IPS-18c (cell line): ENCODE measurements around the gene FAAP100.

Source experiments
- H3K4me3 ChIP-seq: 2 replicates; pipeline ENCODE4 v1.7.0; 2013; ENCODE audit warnings: low read depth, mild to moderate bottlenecking, low read length, moderate library complexity; ENCODE audit not compliant: insufficient read depth
- H3K9me3 ChIP-seq: one replicate; pipeline ENCODE4 v1.6.1; 2013; ENCODE audit warnings: mild to moderate bottlenecking, low read length, moderate library complexity; ENCODE audit not compliant: control insufficient read depth, insufficient read depth

The FAAP100 gene

GRCh38 chr17:81563861-81564586 lies 11.9 kb upstream of the FAAP100 start:
- Histone ChIP-seq H3K4me3 (no peak overlapping the region), H3K9me3 (no peaks in the 10 kb centered on the region)

- Histone ChIP-seq H3K9me3 (no peaks in the 10 kb centered on the region), H3K4me3 (no peak overlapping the region)
These were observed 9.3 kb upstream of the FAAP100 start for GRCh38 chr17:81561494-81561885.

- no peak overlapping the region for H3K4me3 ChIP-seq
- no peaks in the 10 kb centered on the region for H3K9me3 ChIP-seq
These were observed 7.0 kb upstream of the FAAP100 start for GRCh38 chr17:81558941-81559806.

- no peaks in the 10 kb centered on the region for H3K9me3 ChIP-seq
These were observed 5.9 kb upstream of the FAAP100 start for GRCh38 chr17:81558115-81558468.

GRCh38 chr17:81557276-81558114 lies 5.3 kb upstream of the FAAP100 start:
- Histone ChIP-seq H3K4me3 (no peak overlapping the region), H3K9me3 (no peaks in the 10 kb centered on the region)

More at GRCh38 chr17:81558115-81558468, 5.9 kb upstream of the FAAP100 start:
- H3K4me3 ChIP-seq = no peak overlapping the region

GRCh38 chr17:81556863-81557262 lies 4.7 kb upstream of the FAAP100 start:
- no peak overlapping the region for H3K4me3 ChIP-seq
- H3K9me3 ChIP-seq = no peaks in the 10 kb centered on the region

GRCh38 chr17:81556175-81556691 lies 4.1 kb upstream of the FAAP100 start:
- H3K4me3 ChIP-seq = no peak overlapping the region

GRCh38 chr17:81553616-81554181 lies 1.5 kb upstream of the FAAP100 start:
- H3K4me3 ChIP-seq = peak overlapping the region; percentile 92
- peaks cover 2% of the 10 kb centered on the region for H3K9me3 ChIP-seq

More at GRCh38 chr17:81556175-81556691, 4.1 kb upstream of the FAAP100 start:
- peaks cover 2% of the 10 kb centered on the region for H3K9me3 ChIP-seq

GRCh38 chr17:81553018-81553615 lies 964 bp upstream of the FAAP100 start:
- Histone ChIP-seq H3K9me3 (peaks cover 2% of the 10 kb centered on the region), H3K4me3 (peak overlapping the region; percentile 92)

GRCh38 chr17:81551458-81552243 lies 502 bp downstream of the FAAP100 start:
- Histone ChIP-seq H3K4me3 (peak overlapping the region; percentile 92), H3K9me3 (peaks cover 2% of the 10 kb centered on the region)

GRCh38 chr17:81550830-81551457 lies 1.2 kb downstream of the FAAP100 start:
- peaks cover 2% of the 10 kb centered on the region for H3K9me3 ChIP-seq
- H3K4me3 ChIP-seq = peak overlapping the region; percentile 92

- peaks cover 2% of the 10 kb centered on the region for H3K9me3 ChIP-seq
- no peak overlapping the region for H3K4me3 ChIP-seq
These were observed 1.9 kb downstream of the FAAP100 start for GRCh38 chr17:81550285-81550684.

GRCh38 chr17:81549826-81550225 lies 2.3 kb downstream of the FAAP100 start:
- Histone ChIP-seq H3K9me3 (peaks cover 2% of the 10 kb centered on the region), H3K4me3 (no peak overlapping the region)

GRCh38 chr17:81549031-81549557 lies 3.1 kb downstream of the FAAP100 start:
- H3K9me3 ChIP-seq = peaks cover 2% of the 10 kb centered on the region
- H3K4me3 ChIP-seq = no peak overlapping the region

GRCh38 chr17:81547614-81547982 lies 4.6 kb downstream of the FAAP100 start:
- H3K4me3 ChIP-seq = no peak overlapping the region
- peaks cover 2% of the 10 kb centered on the region for H3K9me3 ChIP-seq
